Stomach (tissue), 9 donors: ENCODE results near the gene PLXNB1. TPM values are rescaled to one million over a fixed set of nuclear protein-coding genes. Genes with fewer than 3 reads are reported as not detected.

Source experiments
- DNase-seq, 2 donors: peaks; one replicate each; pipeline versions ENCODE4 v3.0.0 to v3.0.0-alpha.2; 2013 to 2019
- H3K27ac ChIP-seq, 5 donors: fragments of 200-600 bp in 4 of 5; sonication (generic) in 4 of 5; one replicate each; pipeline ENCODE4 v1.5.1; 2013 to 2019; ENCODE audit warnings: mild to moderate bottlenecking in 1 of 5, moderate library complexity in 1 of 5
- H3K27me3 ChIP-seq, 3 donors: fragments of 200-600 bp; sonication (generic); one replicate each; pipeline ENCODE4 v1.5.1; 2017 to 2019; ENCODE audit warnings: mixed run types in 1 of 3
- H3K36me3 ChIP-seq, 4 donors: fragments of 200-600 bp; sonication (generic); 1 replicate in 3 of 4; 2 replicates in 1 of 4; pipeline ENCODE4 v1.5.1; 2016 to 2019
- H3K4me1 ChIP-seq, 4 donors: fragments of 200-600 bp; sonication (generic); one replicate each; pipeline ENCODE4 v1.5.1; 2016 to 2019
- H3K4me3 ChIP-seq, 4 donors: fragments of 200-600 bp; sonication (generic) in 3 of 4; one replicate each; pipeline ENCODE4 v1.5.1; 2016 to 2019; ENCODE audit warnings: mild to moderate bottlenecking in 1 of 4
- H3K9me3 ChIP-seq, 4 donors: fragments of 200-600 bp; sonication (generic); one replicate each; pipeline ENCODE4 v1.5.1; 2016 to 2019
- EP300 ChIP-seq: sonication (generic); formaldehyde crosslinking; IDR thresholded peaks from one replicate; pipeline ENCODE4 v1.6.1; 2017; ENCODE audit warnings: antibody characterized with exemption
- POLR2A ChIP-seq, 4 donors: fragments of 450-650 bp; IDR thresholded peaks; one replicate each; pipeline ENCODE4 v1.6.1; 2016; ENCODE audit warnings: antibody characterized with exemption in 4 of 4, control low read depth in 2 of 4, mild to moderate bottlenecking in 1 of 4, moderate library complexity in 1 of 4
- POLR2AphosphoS5 ChIP-seq, 3 donors: sonication (generic); formaldehyde crosslinking; IDR thresholded peaks; one replicate each; pipeline ENCODE4 v1.6.1; 2016; ENCODE audit warnings: antibody characterized with exemption in 3 of 3
- WGBS, 5 donors: extraction: QIAGEN DNeasy Blood & Tissue Kit in 3 of 5; methylation state at CpG; one replicate each; pipeline versions ENCODE4 v1.1.5 to v1.1.7; 2013 to 2018; 5-methylcytosine and 5-hydroxymethylcytosine counted together
- intact Hi-C: fragments of 100-400 bp; cut with DNase I; formaldehyde crosslinking; loops from one replicate; pipeline ENCODE4 v1.15.1; 2023; ENCODE audit warnings: low total_unique reads
- polyA plus RNA-seq, 3 donors: library from polyadenylated mRNA; stranded (reverse); fragments of 200-250 nt; gene quantifications; one replicate each; pipeline ENCODE4 v1.2.3, GENCODE V29; 2013
- total RNA-seq, 5 donors: library from RNA; depleted of rRNA; stranded (reverse); fragments of >200 nt; gene quantifications; one replicate each; pipeline versions ENCODE4 v1.1.0 to v1.2.3, GENCODE V29; 2014 to 2016
- TF ChIP-seq, protein P1 (sequence below), 7 experiments: fragments of 450-650 bp in 4 of 7; fragments of 200-600 bp in 3 of 7; sonication (generic) in 3 of 7; IDR thresholded peaks; one replicate each; pipeline ENCODE4 v1.5.1; 2016 to 2019; ENCODE audit warnings: antibody characterized with exemption in 7 of 7, control low read depth in 2 of 7, mild to moderate bottlenecking in 1 of 7
- donor health status: healthy with polysubstance abuse.
- donor health status: Bipolar disorder and iron deficiency.
- donor health status: healthy.

Gene PLXNB1
- total and polyA plus RNA-seq, 8 donors: 13.9 to 874 (median 135) TPM

DNA sequence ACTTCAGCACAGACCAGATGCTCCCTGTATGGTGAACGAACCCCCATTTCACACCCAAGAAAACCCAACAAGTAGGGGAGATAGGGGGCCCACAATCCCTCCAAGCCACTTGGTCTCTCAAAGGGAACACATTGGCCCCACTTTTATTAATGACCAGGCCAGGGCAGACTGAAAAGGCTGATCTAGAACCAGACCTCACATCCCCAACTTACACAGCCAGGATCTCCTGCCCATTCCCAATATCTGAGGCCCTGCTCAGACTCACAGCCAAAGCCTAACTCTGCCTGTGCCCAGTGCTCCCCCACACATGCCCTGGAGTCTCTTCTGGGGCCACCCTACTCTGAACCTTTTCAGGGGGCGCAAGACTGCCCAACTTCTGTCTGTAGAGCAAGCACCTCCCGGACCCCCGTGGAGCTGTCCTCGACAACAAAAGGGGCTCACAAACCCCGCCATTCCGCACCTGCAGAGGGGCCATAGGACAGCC, 1.8 kb downstream of the PLXNB1 start:
- DNase-seq: no peak
- peaks cover 51 to 79% (median 61%) of the 10 kb centered on the region in 4 donors for H3K4me1 ChIP-seq
- peak overlapping the region; percentile 58 to 91 (median 87) for H3K4me3 ChIP-seq

DNA sequence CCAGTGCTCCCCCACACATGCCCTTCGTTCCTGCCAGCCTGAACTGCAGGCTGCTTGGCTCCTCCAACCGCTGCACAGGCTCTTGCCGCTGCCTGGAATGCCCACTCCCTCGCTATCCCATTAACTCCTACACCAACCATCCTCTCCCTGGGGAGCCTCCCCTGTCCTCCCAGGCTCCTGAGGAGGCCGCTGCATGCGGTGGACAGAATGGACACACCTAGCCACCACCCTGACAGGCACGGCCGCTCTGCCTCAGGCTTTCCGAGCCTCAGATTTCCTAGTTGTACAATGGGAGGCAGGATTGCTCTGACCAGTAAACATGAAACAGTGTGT, 2.3 kb downstream of the PLXNB1 start:
- Histone ChIP-seq H3K27me3 (peaks cover 0 to 5% (median 0%) of the 10 kb centered on the region in 3 donors), H3K9me3 (no peaks in the 10 kb centered on the region), H3K36me3 (peaks cover 4 to 28% (median 22%) of the 10 kb centered on the region in 4 donors), H3K27ac (peak overlapping the region in 4 of 5 donors; percentile 92 to 97 (median 94)), H3K4me1 (peaks cover 53 to 79% (median 65%) of the 10 kb centered on the region in 4 donors), H3K4me3 (peak overlapping the region; percentile 58 to 91 (median 87))
- intact Hi-C loops: no loop called here
- peak in 1 of 2 donors; percentile 53 for DNase-seq
- TF ChIP-seq, protein P1, sequence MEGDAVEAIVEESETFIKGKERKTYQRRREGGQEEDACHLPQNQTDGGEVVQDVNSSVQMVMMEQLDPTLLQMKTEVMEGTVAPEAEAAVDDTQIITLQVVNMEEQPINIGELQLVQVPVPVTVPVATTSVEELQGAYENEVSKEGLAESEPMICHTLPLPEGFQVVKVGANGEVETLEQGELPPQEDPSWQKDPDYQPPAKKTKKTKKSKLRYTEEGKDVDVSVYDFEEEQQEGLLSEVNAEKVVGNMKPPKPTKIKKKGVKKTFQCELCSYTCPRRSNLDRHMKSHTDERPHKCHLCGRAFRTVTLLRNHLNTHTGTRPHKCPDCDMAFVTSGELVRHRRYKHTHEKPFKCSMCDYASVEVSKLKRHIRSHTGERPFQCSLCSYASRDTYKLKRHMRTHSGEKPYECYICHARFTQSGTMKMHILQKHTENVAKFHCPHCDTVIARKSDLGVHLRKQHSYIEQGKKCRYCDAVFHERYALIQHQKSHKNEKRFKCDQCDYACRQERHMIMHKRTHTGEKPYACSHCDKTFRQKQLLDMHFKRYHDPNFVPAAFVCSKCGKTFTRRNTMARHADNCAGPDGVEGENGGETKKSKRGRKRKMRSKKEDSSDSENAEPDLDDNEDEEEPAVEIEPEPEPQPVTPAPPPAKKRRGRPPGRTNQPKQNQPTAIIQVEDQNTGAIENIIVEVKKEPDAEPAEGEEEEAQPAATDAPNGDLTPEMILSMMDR (IDR thresholded peaks at IDR 0.05): no peak
- TF ChIP-seq POLR2AphosphoS5 (IDR thresholded peaks at IDR 0.05): no peak
- TF ChIP-seq POLR2A (IDR thresholded peaks at IDR 0.05): no peak
- TF ChIP-seq EP300: no peak
- WGBS, 5 donors: 29 to 46% (median 42%) methylated on average over 9 of the region's 9 CpGs

More for the DNA sequence above, 1.8 kb downstream of the PLXNB1 start:
- intact Hi-C loops: no loop called here
- Histone ChIP-seq H3K9me3 (no peaks in the 10 kb centered on the region), H3K27ac (peak overlapping the region; percentile 90 to 97 (median 93)), H3K27me3 (peaks cover 0 to 5% (median 0%) of the 10 kb centered on the region in 3 donors), H3K36me3 (peaks cover 8 to 28% (median 25%) of the 10 kb centered on the region in 4 donors)
- no peak for TF ChIP-seq POLR2A (IDR thresholded peaks at IDR 0.05)
- no peak for TF ChIP-seq EP300
- TF ChIP-seq POLR2AphosphoS5 (IDR thresholded peaks at IDR 0.05): no peak
- TF ChIP-seq, protein P1 (IDR thresholded peaks at IDR 0.05): no peak
- WGBS, 5 donors: 20 to 45% (median 36%) methylated on average over 6 to 7 of the region's 7 CpGs

DNA sequence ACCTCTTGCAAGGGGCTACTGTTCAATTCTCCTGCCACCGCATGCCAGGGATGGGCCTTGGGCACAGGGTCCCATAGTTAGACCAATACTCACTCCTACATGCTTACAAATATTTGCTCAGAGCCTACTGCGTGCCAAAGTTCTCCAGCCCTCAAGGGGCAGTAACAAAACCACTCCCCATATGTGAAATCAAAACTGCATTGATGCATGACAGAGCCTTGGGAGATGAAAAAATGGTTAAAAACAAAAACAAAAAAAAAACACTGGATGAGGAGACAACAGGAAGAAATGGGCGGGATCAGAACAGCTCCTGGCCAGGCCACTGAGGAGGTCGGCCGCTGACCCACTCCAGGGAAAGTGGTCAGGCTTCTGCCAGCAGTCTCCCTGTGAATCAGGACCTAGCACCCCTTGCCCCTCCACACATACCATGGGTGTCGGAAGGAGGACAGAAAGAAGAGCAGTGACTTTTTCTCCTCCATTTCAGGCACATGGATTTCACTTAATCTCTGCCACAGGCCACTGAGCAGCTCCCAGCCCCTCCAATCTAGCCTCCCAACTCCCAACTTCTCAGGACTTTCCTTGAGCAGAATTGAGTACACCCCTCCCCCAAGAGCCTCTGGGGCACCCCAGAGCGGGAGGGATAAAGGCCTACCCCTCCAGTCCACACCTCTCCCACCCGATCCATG, 2.8 kb downstream of the PLXNB1 start:
- H3K4me1 ChIP-seq: peaks cover 57 to 84% (median 70%) of the 10 kb centered on the region in 4 donors
- WGBS, 5 donors: 35 to 46% (median 41%) methylated on average over 8 of the region's 8 CpGs
- H3K9me3 ChIP-seq: no peaks in the 10 kb centered on the region
- H3K27ac ChIP-seq: peak overlapping the region in 4 of 5 donors; percentile 92 to 97 (median 94)
- peaks cover 0 to 5% (median 0%) of the 10 kb centered on the region in 3 donors for H3K27me3 ChIP-seq
- intact Hi-C loops: no loop called here
- TF ChIP-seq EP300: no peak
- TF ChIP-seq POLR2AphosphoS5 (IDR thresholded peaks at IDR 0.05): no peak
- TF ChIP-seq, protein P1 (IDR thresholded peaks at IDR 0.05): no peak
- no peak for TF ChIP-seq POLR2A (IDR thresholded peaks at IDR 0.05)
- H3K36me3 ChIP-seq: peaks cover 0 to 28% (median 22%) of the 10 kb centered on the region in 4 donors
- DNase-seq: no peak
- peak overlapping the region; percentile 58 to 91 (median 87) for H3K4me3 ChIP-seq

DNA sequence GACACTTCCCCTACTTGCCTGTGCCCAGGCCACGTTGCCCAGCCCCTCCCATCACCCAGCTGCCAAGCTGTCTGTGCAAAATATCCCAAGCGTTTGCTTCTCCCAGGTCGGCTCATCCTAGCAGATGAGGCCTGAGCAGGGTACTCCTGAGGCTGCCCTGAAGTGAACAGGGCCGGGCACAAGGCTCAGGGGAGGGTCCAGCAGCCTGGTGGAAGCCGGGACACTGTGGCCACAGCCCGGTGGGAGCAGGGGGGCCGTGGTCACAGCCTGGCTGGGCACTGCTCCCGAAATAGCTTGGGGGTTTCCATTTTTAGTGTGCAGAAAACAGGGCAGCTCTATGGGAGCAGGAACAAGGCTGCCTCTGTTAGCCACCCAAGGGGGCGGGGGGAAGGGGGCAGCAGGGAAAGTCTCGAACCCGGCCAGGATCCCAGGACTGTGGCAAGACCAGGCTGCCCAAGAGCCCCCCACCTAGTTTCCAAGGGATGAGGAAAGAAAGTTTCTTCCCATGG, 3.4 kb downstream of the PLXNB1 start:
- peaks cover 0 to 30% (median 24%) of the 10 kb centered on the region in 4 donors for H3K36me3 ChIP-seq
- intact Hi-C loops: no loop called here
- TF ChIP-seq, protein P1 (IDR thresholded peaks at IDR 0.05): no peak
- TF ChIP-seq EP300: no peak
- TF ChIP-seq POLR2AphosphoS5 (IDR thresholded peaks at IDR 0.05): no peak
- no peak for TF ChIP-seq POLR2A (IDR thresholded peaks at IDR 0.05)
- H3K4me3 ChIP-seq: peak overlapping the region in 2 of 4 donors; percentile 18 to 58
- peak overlapping the region in 4 of 5 donors; percentile 92 to 97 (median 94) for H3K27ac ChIP-seq
- peaks cover 57 to 87% (median 73%) of the 10 kb centered on the region in 4 donors for H3K4me1 ChIP-seq
- WGBS, 5 donors: 39 to 59% (median 44%) methylated on average over 3 to 11 of the region's 11 CpGs
- H3K27me3 ChIP-seq: peaks cover 0 to 5% (median 0%) of the 10 kb centered on the region in 3 donors
- no peaks in the 10 kb centered on the region for H3K9me3 ChIP-seq
- peak in 1 of 2 donors; percentile 61 for DNase-seq
